T-cell (primary cell): Measurements from ENCODE around the gene FMN1. TPM values are rescaled to one million over a fixed set of nuclear protein-coding genes. Genes with fewer than 3 reads are reported as not detected.

Experiments
- ATAC-seq, 4 experiments: fragments of 200-7000 bp in 3 of 4; fragments of 150-1000 bp in 1 of 4; cut with Tn5 transposase; replicated peaks in 1 of 4; 1 replicate in 3 of 4; 2 replicates in 1 of 4; pipeline ENCODE4 v1.10.0; 2021; ENCODE audit warnings: moderate library complexity in 3 of 4, mild to moderate bottlenecking in 2 of 4, moderate number of reproducible peaks in 1 of 4
- CTCF ChIA-PET, 2 donors: fragments of 300-600 bp; sonication (Branson Sonifier 250); formaldehyde crosslinking; loops; one replicate each; lab custom pipeline; 2022; ENCODE audit warnings: antibody characterized with exemption in 2 of 2; lab: Charles Lee
- POLR2A ChIA-PET, 2 donors: fragments of 300-600 bp; sonication (Branson Sonifier 250); formaldehyde crosslinking; loops; one replicate each; lab custom pipeline; 2022; ENCODE audit warnings: antibody characterized with exemption in 2 of 2; lab: Charles Lee
- DNase-seq, 35 experiments: peaks; one replicate each; pipeline versions ENCODE4 v3.0.0 to v3.0.0-alpha.2; 2013 to 2023
- H3K27ac ChIP-seq: one replicate; pipeline ENCODE4 v1.5.1; 2013; ENCODE audit warnings: low read length
- H3K27me3 ChIP-seq, 2 experiments: replicated peaks in 1 of 2; 1 replicate in 1 of 2; 2 replicates in 1 of 2; pipeline versions ENCODE4 v1.6.1 to v1.7.0; 2013; ENCODE audit warnings: low read length in 1 of 2, mixed read lengths in 1 of 2; ENCODE audit not compliant: control insufficient read depth in 2 of 2, insufficient read depth in 2 of 2; ENCODE audit errors: extremely low read depth in 1 of 2
- H3K36me3 ChIP-seq, 2 donors: 1 replicate in 1 of 2; 2 replicates in 1 of 2; pipeline versions ENCODE4 v1.6.1 to v1.7.0; 2013; ENCODE audit warnings: low read length in 1 of 2; ENCODE audit not compliant: control insufficient read depth in 2 of 2, insufficient read depth in 1 of 2; ENCODE audit errors: extremely low read depth in 1 of 2
- H3K4me1 ChIP-seq, 2 experiments: 1 replicate in 1 of 2; 2 replicates in 1 of 2; pipeline versions ENCODE4 v1.6.1 to v1.7.0; 2013; ENCODE audit warnings: low read length in 2 of 2, mixed read lengths in 1 of 2; ENCODE audit not compliant: insufficient read depth in 2 of 2, control insufficient read depth in 1 of 2; ENCODE audit errors: extremely low read depth in 1 of 2
- H3K4me3 ChIP-seq, 2 donors: 1 replicate in 1 of 2; 2 replicates in 1 of 2; pipeline versions ENCODE4 v1.5.1 to v1.7.0; 2013; ENCODE audit warnings: mild to moderate bottlenecking in 2 of 2, low read length in 1 of 2, moderate library complexity in 1 of 2; ENCODE audit not compliant: control insufficient read depth in 1 of 2; ENCODE audit errors: extremely low read depth in 1 of 2
- H3K9me3 ChIP-seq: 2 replicates; pipeline ENCODE4 v1.7.0; 2013
- H3K27ac Mint-ChIP-seq, 2 donors: one replicate each; pipeline ENCODE4 v1.8.0; 2020 to 2021; ENCODE audit warnings: mild to moderate bottlenecking in 2 of 2, mixed read lengths in 2 of 2
- H3K27me3 Mint-ChIP-seq, 2 donors: one replicate each; pipeline ENCODE4 v1.8.0; 2021 to 2022; ENCODE audit warnings: mixed read lengths in 2 of 2
- H3K36me3 Mint-ChIP-seq: one replicate; pipeline ENCODE4 v1.8.0; 2021; ENCODE audit warnings: mixed read lengths
- H3K4me1 Mint-ChIP-seq, 3 donors: one replicate each; pipeline ENCODE4 v1.8.0; 2020 to 2022; ENCODE audit warnings: mixed read lengths in 3 of 3, mild to moderate bottlenecking in 1 of 3
- H3K4me3 Mint-ChIP-seq, 3 donors: one replicate each; pipeline ENCODE4 v1.8.0; 2020 to 2022; ENCODE audit warnings: mild to moderate bottlenecking in 3 of 3, mixed read lengths in 3 of 3, moderate library complexity in 3 of 3
- H3K9me3 Mint-ChIP-seq, 3 donors: one replicate each; pipeline ENCODE4 v1.8.0; 2020 to 2022; ENCODE audit warnings: mixed read lengths in 3 of 3
- WGBS: methylation state at CpG from one replicate; pipeline ENCODE4 v1.1.5; 2013; ENCODE audit warnings: missing lambda C conversion rate; ENCODE audit not compliant: insufficient coverage; 5-methylcytosine and 5-hydroxymethylcytosine counted together
- total RNA-seq, 35 experiments: library from RNA in 6 of 35; stranded (reverse) in 6 of 35; fragments of 120-200 nt in 1 of 35; gene quantifications; one replicate each; pipeline versions ENCODE4 v1.2.1 to v1.2.4 and lab custom pipeline; 2013 to 2026

FMN1 gene
- total RNA-seq, 5 donors from 2014 or later (not counting 1 experiment from before 2014, with no cell fraction given): 0.20 to 22.4 (median 14.9) TPM

- H3K4me1 Mint-ChIP-seq: no peaks in the 10 kb centered on the region
- ChIA-PET POLR2A (no interaction called here), CTCF (no interaction called here)
- H3K9me3 Mint-ChIP-seq: no peaks in the 10 kb centered on the region
- H3K27me3 Mint-ChIP-seq: no peaks in the 10 kb centered on the region
- no peak for ATAC-seq
- Histone ChIP-seq H3K36me3 (no peaks in the 10 kb centered on the region), H3K27ac (no peak overlapping the region), H3K4me3 (no peak overlapping the region), H3K9me3 (no peaks in the 10 kb centered on the region), H3K27me3 (no peaks in the 10 kb centered on the region), H3K4me1 (no peaks in the 10 kb centered on the region)
- H3K4me3 Mint-ChIP-seq: no peak overlapping the region
- DNase-seq: no peak
- WGBS: no CpG with 5 or more reads among the region's 4 CpGs
- no peaks in the 10 kb centered on the region for H3K36me3 Mint-ChIP-seq
- no peak overlapping the region for H3K27ac Mint-ChIP-seq
Measured at GRCh38 chr15:32905481-32905880, 289.0 kb downstream of the FMN1 start.

DNA sequence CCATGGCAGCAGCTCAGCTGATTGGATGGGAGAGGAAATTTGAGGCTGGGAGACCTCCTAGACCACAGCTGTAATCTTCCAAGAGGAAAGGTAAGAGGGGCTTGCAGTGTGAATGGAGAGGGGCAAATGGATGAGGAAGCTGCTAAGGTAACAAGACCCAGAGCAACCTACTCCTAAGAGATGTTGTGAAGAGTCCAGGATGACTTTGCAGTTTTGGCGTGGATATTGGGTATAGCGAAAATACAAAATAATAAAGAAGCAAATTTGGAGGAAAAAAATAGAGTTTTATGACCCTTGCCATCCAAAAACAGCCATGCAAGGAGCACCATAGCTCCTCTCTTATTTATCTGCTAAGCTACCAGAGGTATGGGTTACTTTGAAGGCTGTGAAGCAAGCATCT lies 290.1 kb downstream of the FMN1 start:
- CTCF ChIA-PET: interaction anchor here in 1 of 2 donors (0.5 kb wide), 1 partner anchor 978 kb away, joined by 3 read pairs; no protein-coding TSS in a partner anchor
- H3K9me3 ChIP-seq: no peaks in the 10 kb centered on the region
- H3K27ac Mint-ChIP-seq: no peak overlapping the region
- no peaks in the 10 kb centered on the region for H3K36me3 ChIP-seq
- H3K27me3 Mint-ChIP-seq: no peaks in the 10 kb centered on the region
- ATAC-seq: no peak
- WGBS: no CpG with 5 or more reads among the region's 2 CpGs
- no peak for DNase-seq
- no peaks in the 10 kb centered on the region for H3K4me1 Mint-ChIP-seq
- H3K4me1 ChIP-seq: no peaks in the 10 kb centered on the region
- no peaks in the 10 kb centered on the region for H3K27me3 ChIP-seq
- H3K36me3 Mint-ChIP-seq: no peaks in the 10 kb centered on the region
- no peak overlapping the region for H3K4me3 Mint-ChIP-seq
- POLR2A ChIA-PET: no interaction called here
- no peaks in the 10 kb centered on the region for H3K9me3 Mint-ChIP-seq
- H3K4me3 ChIP-seq: no peak overlapping the region
- no peak overlapping the region for H3K27ac ChIP-seq

DNA sequence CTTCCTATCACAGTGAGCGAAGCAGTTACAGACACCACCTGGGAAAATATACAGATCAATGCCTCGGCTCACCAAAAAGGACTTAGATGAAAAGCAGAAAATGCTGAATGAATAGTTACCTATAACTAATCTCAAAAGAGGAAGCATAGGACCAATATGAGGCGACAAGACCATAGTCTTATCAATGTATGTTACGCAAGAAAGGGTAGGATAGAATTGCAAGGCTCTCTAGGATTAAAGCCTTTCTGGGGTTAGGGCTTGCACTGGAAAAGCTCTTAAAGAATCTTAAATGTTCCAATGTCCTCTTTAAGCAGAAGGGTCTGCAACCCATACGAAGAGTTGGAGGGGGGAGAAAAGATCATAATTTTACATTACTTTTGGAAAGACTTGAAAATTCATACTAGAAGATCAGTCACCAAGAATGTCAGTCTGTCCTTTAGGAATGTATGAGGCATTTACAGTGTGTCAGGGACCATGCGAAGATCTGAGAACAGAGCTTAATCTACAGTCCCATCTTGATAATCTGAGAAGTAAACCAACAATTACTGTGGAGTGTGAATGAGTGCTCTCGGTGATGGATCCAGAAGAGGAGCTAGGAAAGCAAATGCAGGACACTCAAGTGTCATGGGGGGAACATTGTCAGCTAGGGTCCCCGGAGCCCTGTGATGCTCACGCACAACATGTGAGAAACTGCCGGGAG lies 290.8 kb downstream of the FMN1 start:
- ATAC-seq (no peak), DNase-seq (no peak)
- Mint-ChIP-seq H3K27ac (no peak overlapping the region), H3K27me3 (no peaks in the 10 kb centered on the region), H3K36me3 (no peaks in the 10 kb centered on the region), H3K4me3 (no peak overlapping the region), H3K4me1 (no peaks in the 10 kb centered on the region), H3K9me3 (no peaks in the 10 kb centered on the region)
- H3K36me3 ChIP-seq: no peaks in the 10 kb centered on the region
- no peaks in the 10 kb centered on the region for H3K27me3 ChIP-seq
- 83% methylated on average over 4 of the region's 10 CpGs for WGBS
- ChIA-PET POLR2A (no interaction called here), CTCF (interaction anchor here in 1 of 2 donors (0.5 kb wide), 1 partner anchor 978 kb away, joined by 3 read pairs; no protein-coding TSS in a partner anchor)
- H3K9me3 ChIP-seq: no peaks in the 10 kb centered on the region
- H3K4me3 ChIP-seq: no peak overlapping the region
- no peak overlapping the region for H3K27ac ChIP-seq
- no peaks in the 10 kb centered on the region for H3K4me1 ChIP-seq

GRCh38 chr15:32901995-32902394 lies 292.5 kb downstream of the FMN1 start:
- no peaks in the 10 kb centered on the region for H3K9me3 Mint-ChIP-seq

GRCh38 chr15:32901192-32901591 lies 293.3 kb downstream of the FMN1 start:
- DNase-seq (no peak), ATAC-seq (no peak)
- ChIA-PET POLR2A (no interaction called here), CTCF (no interaction called here)
- Mint-ChIP-seq H3K4me3 (no peak overlapping the region), H3K36me3 (no peaks in the 10 kb centered on the region), H3K4me1 (no peaks in the 10 kb centered on the region), H3K27me3 (peaks cover 0 to 4% of the 10 kb centered on the region in 2 donors), H3K27ac (no peak overlapping the region), H3K9me3 (no peaks in the 10 kb centered on the region)
- H3K4me1 ChIP-seq: no peaks in the 10 kb centered on the region
- no CpG with 5 or more reads among the region's 2 CpGs for WGBS
- no peaks in the 10 kb centered on the region for H3K9me3 ChIP-seq
- no peak overlapping the region for H3K4me3 ChIP-seq
- no peak overlapping the region for H3K27ac ChIP-seq
- H3K27me3 ChIP-seq: no peaks in the 10 kb centered on the region
- no peaks in the 10 kb centered on the region for H3K36me3 ChIP-seq

More at GRCh38 chr15:32901995-32902394, 292.5 kb downstream of the FMN1 start:
- no peak for ATAC-seq
- Histone ChIP-seq H3K27ac (no peak overlapping the region), H3K4me3 (no peak overlapping the region), H3K27me3 (no peaks in the 10 kb centered on the region), H3K4me1 (no peaks in the 10 kb centered on the region), H3K36me3 (no peaks in the 10 kb centered on the region), H3K9me3 (no peaks in the 10 kb centered on the region)
- no peaks in the 10 kb centered on the region for H3K36me3 Mint-ChIP-seq
- CTCF ChIA-PET: no interaction called here
- H3K4me3 Mint-ChIP-seq: no peak overlapping the region
- no peak overlapping the region for H3K27ac Mint-ChIP-seq
- POLR2A ChIA-PET: no interaction called here
- H3K4me1 Mint-ChIP-seq: no peaks in the 10 kb centered on the region
- no CpG with 5 or more reads among the region's 3 CpGs for WGBS
- peaks cover 0 to 4% of the 10 kb centered on the region in 2 donors for H3K27me3 Mint-ChIP-seq
- DNase-seq: no peak

DNA sequence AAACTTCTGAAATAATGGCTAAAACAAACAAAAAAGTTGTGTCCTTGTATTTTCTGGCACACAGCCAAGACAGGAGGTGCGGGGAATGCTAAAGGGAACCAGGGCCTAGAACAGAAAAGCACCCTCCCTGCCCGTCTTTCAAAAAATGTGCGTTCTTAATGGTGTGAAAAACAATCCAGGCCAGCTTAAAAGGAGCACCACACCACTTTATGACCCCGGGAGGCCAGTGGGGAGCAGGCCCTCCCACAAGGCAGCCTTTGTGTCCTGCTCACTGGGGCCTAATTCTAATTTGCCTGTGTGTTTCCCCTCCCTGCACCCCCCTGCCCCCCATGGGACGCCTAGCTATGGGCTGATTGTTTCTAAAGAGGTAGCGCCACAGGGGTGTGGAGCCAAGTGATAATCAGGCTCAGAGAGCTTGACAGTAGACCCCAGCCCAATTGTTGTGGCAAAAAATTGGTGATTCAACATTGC lies 295.4 kb downstream of the FMN1 start:
- Mint-ChIP-seq H3K27me3 (peaks cover 0 to 4% of the 10 kb centered on the region in 2 donors), H3K4me1 (no peaks in the 10 kb centered on the region), H3K4me3 (no peak overlapping the region), H3K9me3 (no peaks in the 10 kb centered on the region), H3K36me3 (no peaks in the 10 kb centered on the region), H3K27ac (no peak overlapping the region)
- CTCF ChIA-PET: no interaction called here
- Histone ChIP-seq H3K36me3 (no peaks in the 10 kb centered on the region), H3K4me1 (no peaks in the 10 kb centered on the region), H3K4me3 (no peak overlapping the region), H3K27me3 (no peaks in the 10 kb centered on the region), H3K9me3 (no peaks in the 10 kb centered on the region), H3K27ac (no peak overlapping the region)
- POLR2A ChIA-PET: no interaction called here
- DNase-seq (no peak), ATAC-seq (no peak)
- 78% methylated on average over 3 of the region's 6 CpGs for WGBS
